Activated CD4-positive, CD25-positive, alpha-beta regulatory T cell treated with anti-CD3 and anti-CD28 coated beads, Interleukin-2, amount 50 U/mL, for 16 hours (primary cell): ENCODE results near the gene DENND1C.

Experiments
- DNase-seq: peaks from one replicate; pipeline ENCODE4 v3.0.0-alpha.2; 2020; ENCODE audit warnings: low read depth, low spot score

DENND1C gene, protein sequence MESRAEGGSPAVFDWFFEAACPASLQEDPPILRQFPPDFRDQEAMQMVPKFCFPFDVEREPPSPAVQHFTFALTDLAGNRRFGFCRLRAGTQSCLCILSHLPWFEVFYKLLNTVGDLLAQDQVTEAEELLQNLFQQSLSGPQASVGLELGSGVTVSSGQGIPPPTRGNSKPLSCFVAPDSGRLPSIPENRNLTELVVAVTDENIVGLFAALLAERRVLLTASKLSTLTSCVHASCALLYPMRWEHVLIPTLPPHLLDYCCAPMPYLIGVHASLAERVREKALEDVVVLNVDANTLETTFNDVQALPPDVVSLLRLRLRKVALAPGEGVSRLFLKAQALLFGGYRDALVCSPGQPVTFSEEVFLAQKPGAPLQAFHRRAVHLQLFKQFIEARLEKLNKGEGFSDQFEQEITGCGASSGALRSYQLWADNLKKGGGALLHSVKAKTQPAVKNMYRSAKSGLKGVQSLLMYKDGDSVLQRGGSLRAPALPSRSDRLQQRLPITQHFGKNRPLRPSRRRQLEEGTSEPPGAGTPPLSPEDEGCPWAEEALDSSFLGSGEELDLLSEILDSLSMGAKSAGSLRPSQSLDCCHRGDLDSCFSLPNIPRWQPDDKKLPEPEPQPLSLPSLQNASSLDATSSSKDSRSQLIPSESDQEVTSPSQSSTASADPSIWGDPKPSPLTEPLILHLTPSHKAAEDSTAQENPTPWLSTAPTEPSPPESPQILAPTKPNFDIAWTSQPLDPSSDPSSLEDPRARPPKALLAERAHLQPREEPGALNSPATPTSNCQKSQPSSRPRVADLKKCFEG

DNA sequence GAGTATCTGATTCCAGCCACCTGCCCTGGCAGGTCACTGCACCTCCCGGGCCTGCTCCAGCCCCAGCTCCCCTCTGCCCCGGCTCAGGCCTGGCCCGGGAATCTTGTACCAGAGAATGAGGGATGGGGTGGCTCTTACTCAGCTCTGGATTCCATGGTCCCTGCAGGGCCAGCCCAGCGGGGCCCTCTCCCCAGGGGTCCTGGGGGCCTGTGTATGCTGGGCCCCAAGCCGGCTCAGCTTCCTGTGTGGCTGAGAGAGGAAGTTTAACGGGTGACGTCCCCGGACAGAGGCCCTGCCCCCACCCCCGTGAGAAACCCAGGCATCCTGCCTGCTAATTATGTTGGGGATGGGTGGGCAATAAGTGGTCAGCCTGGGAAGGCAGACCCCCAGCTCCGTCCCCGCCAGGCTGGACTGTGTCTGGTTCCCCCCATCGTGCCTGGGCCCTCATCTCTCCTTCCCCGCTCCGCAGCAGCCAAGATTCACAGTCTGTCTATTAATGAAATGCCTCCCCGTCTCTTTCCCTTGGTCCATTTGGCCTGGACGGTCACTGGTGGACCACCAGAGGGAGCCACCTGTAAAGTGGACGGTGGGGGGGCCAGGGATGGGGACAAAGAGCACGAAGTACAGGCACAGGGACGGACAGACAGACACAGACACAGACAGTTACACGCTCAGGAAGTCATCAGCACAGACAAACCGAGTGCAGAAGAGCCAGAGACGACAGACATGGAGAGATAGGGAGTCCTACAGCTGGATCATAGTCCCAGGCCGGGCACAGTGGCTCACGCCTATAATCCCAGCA, at the start of gene DENND1C:
TSS of gene DENND1C (minus strand) at position 247 of the 802 bp plus-strand sequence. CDS start at position 155, 92 bp downstream.
- DNase-seq: no peak

DNA sequence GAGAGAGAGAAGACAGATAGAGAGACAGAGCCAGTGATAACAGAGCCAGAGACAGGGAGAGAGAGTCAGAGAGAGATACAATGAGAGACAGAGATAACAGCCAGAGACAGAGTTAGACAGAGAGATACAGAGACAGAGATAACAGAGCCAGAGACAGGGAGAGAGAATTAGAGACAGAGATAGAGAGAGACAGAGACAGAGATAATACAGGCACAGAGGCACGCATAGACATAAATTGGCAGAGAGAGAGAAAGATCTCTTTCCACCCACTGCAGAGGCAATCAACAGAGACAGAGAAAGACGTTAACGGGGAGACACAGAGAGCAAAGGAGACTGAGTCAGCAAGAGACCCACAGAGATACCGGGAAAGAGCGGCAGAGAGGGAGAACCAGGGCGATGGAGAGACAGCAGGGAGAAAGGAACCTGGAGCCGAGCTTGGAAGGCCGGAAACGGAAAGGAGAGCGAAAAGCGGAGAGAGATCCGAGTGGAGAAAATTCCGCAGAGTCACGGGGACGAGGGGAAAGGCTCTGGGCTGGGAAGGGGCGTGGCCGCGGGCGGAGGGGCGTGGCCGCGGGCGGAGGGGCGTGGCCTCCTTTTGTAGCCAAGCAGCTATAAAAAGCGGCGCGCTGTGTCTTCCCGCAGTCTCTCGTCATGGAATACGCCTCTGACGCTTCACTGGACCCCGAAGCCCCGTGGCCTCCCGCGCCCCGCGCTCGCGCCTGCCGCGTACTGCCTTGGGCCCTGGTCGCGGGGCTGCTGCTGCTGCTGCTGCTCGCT, 49.0 kb upstream of the DENND1C start, which contains the start of gene TNFSF9:
TSS of gene TNFSF9 (plus strand) at position 641 of the 777 bp plus-strand sequence. CDS start at position 652, 11 bp downstream.
- DNase-seq: peak; percentile 58

DNA sequence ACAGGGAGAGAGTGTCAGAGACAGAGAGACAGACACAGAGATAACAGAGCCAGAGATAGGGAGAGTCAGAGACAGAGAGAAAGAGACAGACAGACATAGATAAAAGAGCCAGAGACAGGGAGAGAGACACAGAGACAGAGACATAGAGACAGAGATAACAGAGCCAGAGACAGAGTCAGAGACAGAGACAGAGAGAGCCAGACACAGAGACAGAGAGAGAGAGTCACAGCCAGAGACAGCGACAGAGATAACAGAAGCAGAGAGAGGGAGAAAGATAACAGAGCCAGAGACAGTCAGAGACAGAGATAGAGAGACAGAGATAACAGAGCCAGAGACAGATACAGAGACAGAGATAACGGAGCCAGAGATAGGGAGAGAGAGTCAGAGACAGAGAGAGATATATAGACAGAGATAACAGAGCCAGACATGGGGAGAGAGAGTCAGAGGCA, 48.4 kb upstream of the DENND1C start:
- DNase-seq: no peak

DNA sequence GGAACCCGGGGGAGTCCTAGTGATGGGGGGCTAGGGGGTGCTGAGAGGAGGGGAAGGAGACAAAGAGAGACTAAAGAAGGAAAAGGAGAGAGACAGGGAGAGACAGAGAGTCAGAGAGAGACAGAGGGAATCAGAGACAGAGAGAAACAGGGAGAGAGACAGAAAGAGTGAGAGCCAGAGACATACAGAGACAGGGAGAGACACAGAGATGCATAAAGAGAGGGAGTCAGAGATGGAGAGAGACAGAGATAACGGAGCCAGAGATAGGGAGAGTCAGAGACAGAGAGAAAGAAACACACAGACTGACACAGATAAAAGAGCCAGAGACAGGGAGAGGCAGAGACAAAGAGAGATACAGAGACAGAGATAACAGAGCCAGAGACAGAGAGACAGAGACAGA, 47.8 kb upstream of the DENND1C start:
- no peak for DNase-seq

DNA sequence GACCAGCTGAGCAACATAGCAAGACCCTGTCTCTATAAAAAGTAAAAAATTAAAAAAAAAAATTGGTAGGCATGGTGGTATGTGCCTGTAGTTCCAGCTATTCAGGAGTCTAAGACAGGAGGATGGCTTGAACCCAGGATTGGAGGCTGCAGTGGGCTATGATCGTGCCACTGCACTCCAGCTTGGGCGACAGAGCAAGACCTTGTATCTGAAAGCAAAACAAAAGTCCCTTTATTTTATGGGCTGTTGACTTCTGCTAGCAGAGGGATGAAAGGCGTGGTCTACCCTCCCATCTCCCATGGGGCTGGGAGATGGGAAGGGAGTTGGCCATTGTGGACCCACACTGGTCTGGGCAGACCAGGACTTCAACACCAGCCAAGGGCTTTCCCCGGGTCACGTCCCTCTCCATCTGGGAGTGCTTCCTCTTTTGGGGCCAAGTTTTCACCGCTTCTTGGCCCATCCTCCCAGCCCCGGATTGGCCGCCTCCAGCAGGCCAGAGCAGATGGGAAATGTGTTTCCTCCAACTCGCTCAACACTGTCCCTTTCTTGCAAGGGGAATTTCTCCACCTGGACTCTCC, 47.0 kb upstream of the DENND1C start:
- DNase-seq: no peak

DNA sequence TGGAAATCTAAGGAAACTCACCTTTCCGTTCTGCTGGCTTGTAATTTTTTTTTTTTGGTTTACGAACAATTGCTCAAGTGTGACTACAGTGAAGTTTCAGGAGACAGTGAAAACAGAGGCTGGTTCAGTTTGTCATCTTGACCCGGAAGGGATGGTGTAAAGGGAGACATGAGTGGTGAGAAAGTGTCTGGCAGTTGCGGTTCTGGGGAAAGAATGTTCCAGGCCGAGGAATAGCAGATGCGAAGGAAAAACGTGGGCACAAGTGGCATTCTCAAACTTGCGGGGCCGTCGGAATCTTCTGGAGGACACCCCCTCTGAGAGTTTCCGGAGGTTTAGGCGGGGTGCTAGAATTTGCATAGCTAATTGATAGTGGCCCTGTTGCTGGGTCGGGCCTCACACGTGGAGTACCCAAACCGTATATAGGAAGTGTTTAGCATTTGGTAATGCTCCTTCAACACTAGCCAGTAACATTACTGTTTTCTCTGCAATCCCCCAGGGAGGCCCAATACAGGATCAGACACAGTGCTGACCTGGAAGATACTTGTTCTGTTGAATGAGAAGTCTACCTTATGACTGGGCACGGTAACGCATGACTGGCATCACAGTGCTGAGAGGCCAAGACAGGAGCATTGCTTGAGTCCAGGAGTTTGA, 46.4 kb upstream of the DENND1C start:
- DNase-seq: no peak

DNA sequence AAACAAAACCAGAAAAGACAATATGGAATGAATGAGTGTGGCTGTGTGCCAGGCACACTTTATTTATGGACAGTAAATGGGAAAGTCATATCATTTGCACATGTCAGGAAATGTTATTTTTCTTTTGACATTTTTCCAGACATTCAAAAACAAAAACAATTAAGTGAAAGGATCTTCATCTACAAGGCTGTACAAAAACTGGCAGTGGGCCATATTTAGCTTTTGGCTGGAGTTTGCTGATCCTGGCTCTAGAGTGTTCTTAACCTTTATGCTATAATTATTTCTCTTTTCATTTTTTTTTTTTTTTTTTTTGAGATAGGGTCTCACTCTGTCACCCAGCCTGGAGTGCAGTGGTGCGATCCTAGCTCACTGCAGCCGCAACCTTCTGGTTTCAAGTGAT, 42.7 kb upstream of the DENND1C start:
- no peak for DNase-seq

DNA sequence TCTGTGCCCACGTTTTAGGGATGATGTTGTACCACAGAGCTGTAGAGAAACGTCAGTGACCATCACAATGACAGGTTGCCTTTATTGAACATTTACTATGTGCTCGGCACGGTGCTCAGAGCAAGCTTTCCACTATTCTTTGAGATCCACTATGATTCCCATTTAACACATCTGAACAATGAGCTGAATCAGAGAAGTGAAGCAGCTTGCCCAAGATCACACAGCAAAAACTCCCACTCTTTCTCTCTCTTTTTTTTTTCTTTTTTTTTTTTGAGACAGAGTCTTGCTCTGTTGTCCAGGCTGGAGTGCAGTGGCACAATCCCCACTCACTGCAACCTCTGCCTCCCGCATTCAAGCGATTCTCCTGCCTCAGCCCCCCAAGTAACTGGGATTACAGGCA, 41.1 kb upstream of the DENND1C start:
- DNase-seq: no peak

DNA sequence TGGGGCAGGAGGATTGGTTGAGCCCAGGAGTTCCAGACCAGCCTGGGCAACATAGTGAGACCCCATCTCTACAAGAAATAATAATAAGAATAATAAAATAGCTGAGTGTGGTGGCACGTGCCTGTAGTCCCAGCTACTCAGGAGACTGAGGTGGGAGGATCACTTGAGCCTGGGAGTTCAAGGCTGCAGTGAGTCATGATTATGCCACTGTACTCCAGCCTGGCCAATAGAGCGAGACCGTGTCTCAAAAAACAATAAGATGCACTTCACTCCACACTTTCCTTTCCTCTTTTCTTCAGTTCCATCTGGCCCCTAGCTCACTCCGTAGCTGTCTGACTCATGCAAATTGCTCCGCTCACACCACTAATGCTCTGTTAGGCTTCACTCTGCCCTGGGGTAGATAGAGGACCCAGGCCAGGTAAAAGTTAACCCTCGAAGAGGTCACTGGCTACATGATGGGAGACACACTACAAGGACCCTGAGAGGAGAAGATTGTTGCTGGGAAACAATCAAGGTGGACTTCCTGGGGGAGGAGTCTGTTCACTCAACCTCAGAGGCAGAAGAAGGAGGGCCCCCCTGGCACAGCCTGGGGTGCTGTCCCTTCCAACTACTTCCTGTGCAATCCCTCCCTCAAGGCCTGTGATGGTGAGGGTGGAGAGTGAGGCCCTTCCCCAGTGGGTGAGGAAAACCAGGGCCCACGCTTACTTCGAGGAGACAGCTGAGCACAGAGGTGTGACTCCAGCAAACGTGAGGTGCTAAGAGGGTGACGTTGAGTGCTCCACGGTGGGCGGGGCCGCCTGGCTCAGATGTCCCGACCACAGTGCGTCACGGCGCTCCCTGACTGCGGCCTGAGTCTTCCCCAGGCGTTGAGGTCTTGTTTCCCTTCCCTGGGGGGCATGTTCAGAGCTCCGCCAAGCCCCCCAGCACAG, 40.4 kb upstream of the DENND1C start:
- DNase-seq: no peak

DNA sequence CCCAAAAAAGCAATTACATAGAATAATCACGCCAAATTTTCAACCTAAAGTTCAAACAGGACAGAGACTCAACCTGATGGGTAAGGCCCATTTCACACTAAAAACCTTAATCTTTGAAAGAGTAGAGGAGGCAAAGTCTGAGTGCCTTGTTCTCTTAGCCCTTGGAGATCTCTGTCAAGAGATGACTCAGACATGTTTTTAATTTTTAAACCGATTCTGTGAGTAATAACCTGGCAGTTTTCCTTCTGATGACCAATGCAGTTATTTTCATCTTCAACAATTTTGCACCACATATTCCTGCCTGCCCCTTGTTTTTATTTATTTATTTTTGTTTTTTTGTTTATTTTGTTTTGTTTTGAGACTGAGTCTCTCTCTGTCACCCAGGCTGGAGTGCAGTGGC, 37.7 kb upstream of the DENND1C start:
- DNase-seq: no peak

DNA sequence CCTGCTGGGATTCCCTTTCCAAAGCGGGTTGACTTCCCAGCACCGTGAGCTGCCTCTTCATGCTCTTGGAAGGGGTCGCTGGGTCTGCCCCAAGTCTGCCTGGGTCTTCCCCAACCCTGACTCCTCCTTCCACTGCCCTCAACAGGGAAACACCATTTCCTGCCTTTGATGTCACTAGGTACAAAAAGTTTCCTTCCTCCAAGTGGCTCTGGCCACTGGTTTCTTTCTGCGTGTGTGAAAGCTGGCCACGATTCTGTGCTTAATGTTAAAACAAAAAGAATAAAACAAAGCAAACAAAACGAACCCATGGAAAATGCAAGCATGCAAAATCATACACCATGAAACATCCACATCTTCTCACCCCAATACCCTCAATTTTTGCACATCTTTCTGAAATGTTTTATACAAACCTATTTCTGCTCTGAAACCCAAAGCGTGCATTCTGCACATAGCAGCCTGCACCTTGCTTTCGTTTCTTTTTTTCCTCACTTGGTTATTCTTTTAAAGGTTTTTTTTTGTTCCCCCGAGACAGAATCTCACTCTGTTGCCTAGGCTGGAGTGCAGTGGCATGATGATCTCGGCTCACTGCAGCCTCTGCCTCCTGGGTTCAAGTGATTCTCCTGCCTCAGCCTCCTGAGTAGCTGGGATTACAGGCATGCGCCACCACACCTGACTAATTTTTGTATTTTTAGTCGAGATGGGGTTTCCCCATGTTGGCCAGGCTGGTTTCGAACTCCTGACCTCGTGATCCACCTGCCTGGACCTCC, 36.7 kb upstream of the DENND1C start:
- DNase-seq: no peak

DNA sequence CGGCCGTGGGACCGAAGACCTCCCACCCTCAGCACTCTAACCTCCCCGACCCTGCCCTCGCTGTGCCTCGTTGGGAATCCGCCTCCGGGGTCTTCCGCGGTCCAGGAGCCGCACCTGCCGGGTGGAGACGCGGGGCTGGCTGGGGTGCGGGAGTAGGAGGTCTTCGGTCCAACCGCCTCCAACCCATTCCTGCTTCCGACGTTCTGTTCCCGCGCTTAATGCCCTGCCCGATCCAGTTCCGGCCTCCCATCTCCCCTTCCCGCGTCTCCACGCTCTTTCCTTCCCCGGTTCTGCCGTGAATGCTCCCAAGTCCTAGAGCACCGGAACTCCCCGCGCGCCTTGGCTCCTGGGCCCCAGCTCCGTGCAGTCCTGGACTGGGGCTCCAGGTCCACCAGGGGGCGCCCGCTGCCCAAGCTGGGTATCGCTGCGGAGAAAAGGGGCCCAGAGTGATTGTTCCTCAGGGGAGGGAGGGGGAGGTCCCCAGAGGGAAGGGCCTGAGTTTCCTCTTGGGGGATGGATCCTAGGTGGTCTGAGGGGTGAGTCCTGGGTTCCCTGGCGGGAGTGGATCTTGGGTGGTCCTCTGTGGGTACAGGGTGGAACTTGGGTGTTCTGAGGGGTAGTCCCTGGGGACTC, 35.2 kb upstream of the DENND1C start:
- peak; percentile 82 for DNase-seq

DNA sequence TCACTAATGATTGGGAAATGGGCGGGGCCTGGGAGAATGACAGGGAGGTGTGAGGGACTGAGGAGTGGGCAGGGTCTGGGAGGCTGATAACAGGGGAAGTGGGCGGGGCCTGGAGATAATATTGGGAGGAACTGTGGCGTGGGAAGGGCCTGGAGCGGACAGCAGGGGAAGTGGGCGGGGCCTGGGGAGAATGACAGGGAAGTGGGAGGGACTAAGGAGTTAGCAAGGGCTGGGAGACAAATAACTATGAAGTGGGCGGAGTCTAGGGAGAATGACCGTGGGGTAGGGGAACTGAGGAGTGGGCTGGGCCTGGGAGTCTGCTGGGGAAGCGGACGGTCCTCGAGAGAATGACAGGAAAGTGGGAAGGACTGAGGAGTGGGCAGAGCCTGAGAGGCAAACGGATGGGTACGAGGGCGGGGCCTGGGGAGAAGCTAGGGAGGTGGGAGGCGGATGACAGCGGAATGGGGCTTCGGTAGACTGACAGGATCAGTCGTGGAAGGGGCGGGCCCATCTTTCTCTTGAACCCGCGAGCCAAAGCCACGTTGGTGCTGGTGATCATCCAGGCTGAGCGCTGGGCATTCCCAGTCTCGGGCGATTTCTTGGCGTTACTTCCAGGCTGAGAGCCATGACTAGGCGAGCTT, 34.6 kb upstream of the DENND1C start:
- peak; percentile 28 for DNase-seq

DNA sequence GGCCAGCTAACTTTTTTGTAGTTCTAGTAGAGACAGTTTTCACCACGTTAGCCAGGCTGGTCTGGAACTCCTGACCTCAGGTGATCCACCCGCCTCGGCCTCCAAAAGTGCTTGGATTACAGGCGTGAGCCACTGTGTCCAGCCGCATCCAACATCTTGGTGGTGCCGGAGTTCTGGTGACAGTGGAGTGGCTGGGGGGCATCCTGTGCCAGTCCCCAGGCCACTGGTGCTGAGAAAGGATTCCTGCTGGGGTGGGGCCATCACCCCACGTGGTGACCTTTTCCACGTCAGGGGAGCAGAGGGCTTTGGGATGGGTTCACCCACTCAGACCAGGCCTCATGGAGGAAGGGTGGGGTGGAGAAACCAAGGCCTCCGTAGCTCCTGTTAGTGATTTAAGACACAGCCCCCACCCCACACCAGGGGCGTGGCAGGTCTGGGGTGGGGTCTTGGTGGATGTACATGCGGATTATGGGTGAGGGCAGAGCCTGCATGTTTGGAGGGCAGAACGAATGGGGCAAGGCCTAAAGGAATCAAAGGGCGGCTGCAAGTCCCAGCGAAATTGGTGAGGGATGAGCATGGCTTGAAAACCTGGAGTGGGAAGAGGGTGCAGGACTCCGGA, 33.4 kb upstream of the DENND1C start:
- DNase-seq: no peak

DNA sequence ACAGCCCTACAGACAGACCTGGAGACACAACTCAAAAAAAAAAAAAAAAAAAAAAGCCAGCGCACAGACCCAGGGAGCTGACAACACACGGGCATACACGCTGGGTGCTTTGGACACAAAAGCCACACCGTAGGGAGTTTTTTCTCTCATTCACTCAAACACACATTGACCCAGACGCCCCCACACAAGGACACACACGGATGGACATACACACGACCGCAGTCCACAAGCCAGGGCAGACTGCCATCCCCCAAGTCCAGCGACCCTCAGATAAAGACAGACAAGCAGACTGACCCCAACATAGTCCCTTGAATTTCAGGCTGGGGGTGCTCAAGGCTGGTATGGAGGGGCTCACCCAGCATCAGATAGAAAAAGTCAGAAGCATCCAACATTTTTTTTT, 32.5 kb upstream of the DENND1C start:
- DNase-seq: no peak

DNA sequence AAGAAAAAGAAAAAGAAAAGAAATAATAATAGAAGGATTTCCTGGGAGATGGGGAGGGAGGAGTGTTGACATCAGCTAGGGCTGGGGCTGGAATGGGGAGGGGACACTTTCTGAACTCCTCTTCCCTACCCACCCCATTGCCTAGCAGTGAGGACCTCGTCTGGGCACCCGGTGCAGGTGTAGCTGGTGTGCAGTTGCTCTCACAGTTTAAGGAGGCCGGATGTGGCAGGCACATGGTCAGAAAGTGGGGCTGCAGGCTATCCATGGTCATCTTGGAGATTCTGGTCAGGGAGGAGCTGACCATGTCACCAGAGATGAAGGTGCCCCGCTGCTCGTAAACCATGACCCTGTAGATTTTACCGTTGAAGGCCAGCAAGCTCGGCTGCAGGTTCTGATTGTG, 29.0 kb upstream of the DENND1C start:
- no peak for DNase-seq
